Measurements from ENCODE around the gene KIAA0513.

GRCh38 chr16:85005285-85006069 is 22.1 kb upstream of the KIAA0513 start:
- TF ChIP-seq GATA2 (IDR thresholded peaks at IDR 0.05; ENCODE audit: low read depth, low read length): no peak
- no peak for TF ChIP-seq GATA3 (IDR thresholded peaks at IDR 0.05; ENCODE audit: low read depth, low read length)

All from SH-SY5Y (cell line).